Choroid plexus epithelial cell (primary cell): ENCODE data around the gene SDR39U1.

Experiments
- DNase-seq: peaks from one replicate; pipeline ENCODE4 v3.0.0-alpha.2; 2010; ENCODE audit warnings: low read depth
- H3K4me3 ChIP-seq: 2 replicates; pipeline ENCODE4 v1.5.1; 2011; ENCODE audit warnings: low read depth, mild to moderate bottlenecking, control low read depth, low read length, moderate library complexity
- CTCF ChIP-seq: conservative IDR thresholded peaks from 2 replicates; pipeline ENCODE4 v1.5.1; 2011; ENCODE audit warnings: low read depth, mild to moderate bottlenecking, control low read depth, inconsistent platforms, low read length, moderate library complexity

Gene SDR39U1

DNA sequence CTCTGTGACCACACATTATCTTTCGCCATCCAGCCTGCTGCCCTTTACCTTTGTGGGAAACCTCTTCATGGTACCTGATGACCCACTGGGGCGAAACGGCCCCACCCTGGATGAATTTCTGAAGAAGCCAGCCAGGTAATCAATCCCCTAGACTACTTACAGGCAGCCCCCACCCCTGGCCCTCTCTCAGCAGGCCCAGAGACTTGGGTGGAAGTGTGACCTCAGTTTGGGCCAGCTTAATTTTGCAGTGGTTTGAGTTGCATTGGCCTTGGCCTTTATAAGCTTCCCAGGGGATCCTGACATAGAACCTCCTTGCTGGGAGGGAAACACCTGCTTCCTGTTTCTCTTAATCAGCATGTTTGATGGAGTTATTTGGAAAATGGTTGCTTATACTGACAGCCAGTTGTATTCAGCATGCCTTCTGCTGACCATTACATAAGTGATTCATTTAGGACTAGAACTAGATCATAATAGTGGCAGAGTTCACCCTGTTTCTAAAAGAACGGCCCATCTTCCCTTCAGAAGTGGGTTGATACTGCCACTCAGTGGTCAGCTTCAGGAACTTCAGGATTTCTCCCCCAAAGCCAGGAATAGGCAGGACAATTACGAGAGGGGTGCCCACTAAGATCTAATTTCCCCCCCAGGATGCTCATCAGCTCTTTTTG is 6.1 kb downstream of the SDR39U1 start:
- peak; percentile 90 for DNase-seq

DNA sequence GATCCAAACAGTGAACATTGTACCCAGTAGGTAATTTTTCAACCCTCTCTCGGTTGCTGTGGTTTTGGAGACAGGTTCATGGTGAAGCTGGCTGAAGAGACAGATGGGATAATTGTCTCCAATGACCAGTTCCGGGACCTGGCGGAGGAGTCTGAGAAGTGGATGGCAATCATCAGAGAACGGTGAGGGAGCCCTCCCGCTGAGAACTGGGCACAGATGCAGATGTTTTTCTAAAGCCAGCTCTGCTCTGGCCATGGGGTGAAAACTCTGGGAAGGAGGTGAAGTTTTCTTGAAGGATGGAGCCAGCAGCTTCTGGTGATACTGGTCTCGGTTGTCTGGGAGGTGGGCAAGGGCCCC is 6.6 kb downstream of the SDR39U1 start:
- H3K4me3 ChIP-seq, result no peak overlapping the region
- TF ChIP-seq CTCF, result no peak
- DNase-seq, result no peak

More for the DNA sequence above, 6.1 kb downstream of the SDR39U1 start:
- TF ChIP-seq CTCF, result peak; percentile 85
- H3K4me3 ChIP-seq, result no peak overlapping the region

- no peak for TF ChIP-seq CTCF
- no peak for DNase-seq
- H3K4me3 ChIP-seq, result no peak overlapping the region
Measured at GRCh38 chr14:24435192-24435810, 7.3 kb downstream of the SDR39U1 start.

DNA sequence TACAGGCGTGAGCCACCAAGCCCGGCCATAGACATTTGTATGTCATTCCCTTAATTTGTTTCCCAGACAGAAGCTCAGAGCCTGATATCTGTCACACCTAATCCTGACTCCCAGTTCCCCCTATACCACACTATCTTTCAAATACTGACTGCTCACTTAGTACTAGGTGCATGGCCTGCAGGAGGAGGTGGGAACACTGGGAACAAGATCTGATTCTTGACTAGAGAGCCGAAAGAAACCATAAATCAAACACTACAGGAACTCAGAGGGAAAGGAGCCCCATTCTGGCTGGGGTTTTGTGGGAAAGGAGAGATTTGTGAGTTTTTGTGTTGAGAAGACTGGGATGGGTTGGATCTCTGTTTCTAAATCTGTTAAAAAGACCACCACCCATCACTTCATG is 7.9 kb downstream of the SDR39U1 start:
- no peak for TF ChIP-seq CTCF
- no peak for DNase-seq
- H3K4me3 ChIP-seq, result no peak overlapping the region

DNA sequence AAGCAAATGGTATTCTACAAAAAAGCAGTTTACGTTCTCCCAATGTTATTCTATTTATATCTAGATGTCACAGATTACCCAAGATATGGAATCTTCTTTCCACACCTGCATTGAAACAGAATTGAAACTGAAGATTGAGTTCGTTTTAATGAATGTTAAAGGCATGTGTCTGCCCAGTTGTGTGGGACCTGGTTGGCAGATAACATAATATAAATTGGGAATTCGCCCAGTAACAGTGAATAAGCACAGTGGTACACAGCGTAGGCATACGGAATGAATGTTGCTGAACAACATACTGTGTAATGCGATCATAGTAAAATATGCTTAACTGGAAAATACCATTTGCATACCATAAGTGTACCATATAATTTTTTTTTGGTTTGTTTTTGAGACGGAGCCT is 8.5 kb downstream of the SDR39U1 start:
- no peak for DNase-seq
- H3K4me3 ChIP-seq, result no peak overlapping the region
- no peak for TF ChIP-seq CTCF

GRCh38 chr14:24432259-24433131 is 10.1 kb downstream of the SDR39U1 start:
- no peak for DNase-seq
- peak overlapping the region; percentile 71 for H3K4me3 ChIP-seq
- TF ChIP-seq CTCF, result no peak
